GM18499 (cell line): Measurements from ENCODE around the gene ABCA2.

Source experiments
- ATAC-seq: cut with Tn5 transposase; IDR thresholded peaks from one replicate; pipeline ENCODE4 v1.9.1; 2021; ENCODE audit warnings: moderate number of reproducible peaks; ENCODE audit not compliant: insufficient read depth, unreplicated experiment

Gene ABCA2

DNA sequence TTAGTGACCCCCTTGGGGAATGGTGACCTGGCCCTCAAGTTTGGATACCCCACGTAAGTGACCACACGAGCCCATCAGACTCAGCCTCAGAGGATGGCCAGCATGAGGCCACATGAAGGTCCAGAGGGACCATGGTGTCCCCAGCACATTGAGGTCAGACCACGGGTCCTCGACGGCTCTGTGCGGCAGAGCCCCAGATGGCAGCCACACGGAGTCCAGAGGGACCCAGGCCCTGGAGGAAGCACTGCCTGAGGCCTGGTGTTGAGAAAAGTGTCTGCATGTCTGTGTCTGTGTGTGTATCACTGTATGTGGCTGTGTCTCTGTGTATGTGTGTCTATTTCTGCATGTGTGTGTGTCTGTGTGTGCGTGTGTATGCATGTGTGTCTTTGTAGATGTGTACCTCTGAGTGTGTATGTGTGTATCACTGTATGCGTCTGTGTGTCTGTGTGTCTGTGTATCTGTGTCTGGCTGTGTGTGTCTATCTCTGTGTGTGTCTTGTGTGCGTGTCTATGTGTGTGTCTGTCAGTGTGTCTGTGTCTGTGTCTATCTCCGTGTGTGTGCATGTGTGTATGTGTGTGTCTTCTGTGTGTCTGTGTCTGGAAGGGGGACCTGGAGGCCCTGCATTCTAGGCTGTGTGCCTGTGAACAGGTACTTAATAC lies 44.3 kb downstream of the ABCA2 start:
- no peak for ATAC-seq

DNA sequence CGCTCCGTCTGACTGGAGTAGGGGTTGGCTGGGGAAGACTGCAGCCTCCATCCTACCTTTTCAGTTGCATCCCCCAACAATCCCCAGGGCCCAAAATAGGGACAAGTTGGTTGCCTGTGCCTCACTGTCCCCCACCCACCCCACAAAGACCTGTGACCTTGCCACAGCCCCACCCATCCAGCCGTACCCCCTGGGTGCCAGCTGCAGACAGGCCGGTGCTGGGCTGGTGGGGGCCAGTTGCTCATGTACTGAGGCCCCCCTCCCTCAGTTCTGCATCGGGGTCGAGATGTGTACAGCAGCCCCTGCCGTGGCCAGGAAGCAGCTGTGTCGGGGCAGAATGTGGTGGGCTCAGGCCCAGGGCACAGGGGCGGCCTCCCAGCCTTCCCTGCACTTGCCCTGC lies 44.9 kb downstream of the ABCA2 start:
- ATAC-seq = no peak

DNA sequence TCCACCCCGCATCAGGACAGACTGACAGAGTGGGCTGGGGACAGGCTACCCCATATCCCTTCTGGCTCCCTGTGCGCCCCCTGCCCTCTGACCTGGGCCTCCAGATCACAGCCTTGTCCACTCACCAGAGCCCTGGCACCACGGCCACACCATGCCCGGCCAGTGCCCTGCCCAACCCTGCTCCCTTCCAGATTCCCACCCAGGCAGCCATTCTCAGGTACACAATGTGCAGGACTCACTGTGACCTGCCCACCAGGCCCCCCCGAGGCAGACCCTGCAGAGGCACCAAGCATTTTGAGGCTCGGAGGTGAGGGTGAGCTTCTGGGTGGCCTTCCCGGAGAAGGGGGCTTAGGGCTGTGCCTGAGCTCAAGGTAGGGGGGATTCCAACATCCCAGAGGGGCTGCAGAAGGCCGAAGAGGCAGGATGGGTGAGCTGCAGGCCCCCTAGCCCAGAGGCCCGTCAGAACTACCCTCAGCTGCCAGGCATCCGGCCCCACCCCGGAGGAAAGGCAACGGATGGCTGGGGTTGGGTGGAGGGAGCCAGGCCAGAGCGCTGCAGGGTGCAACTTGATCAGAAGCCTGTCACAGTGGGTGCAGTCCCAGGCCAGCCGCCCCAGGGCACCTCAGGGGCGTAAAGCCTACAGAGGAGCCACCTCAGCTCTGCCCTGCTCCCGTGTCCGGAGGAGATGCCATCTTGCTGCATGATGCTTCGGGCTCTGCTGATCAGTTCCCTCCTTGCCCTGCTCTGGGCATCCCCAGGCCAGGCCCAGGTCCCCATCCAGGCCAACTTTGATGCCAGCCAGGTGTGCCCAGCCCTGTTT lies 45.6 kb downstream of the ABCA2 start, which contains the start of gene LCNL1:
TSS of gene LCNL1 (plus strand) at position 762 of the 820 bp plus-strand sequence. CDS start 594 bp downstream, outside the sequence.
- ATAC-seq = no peak

DNA sequence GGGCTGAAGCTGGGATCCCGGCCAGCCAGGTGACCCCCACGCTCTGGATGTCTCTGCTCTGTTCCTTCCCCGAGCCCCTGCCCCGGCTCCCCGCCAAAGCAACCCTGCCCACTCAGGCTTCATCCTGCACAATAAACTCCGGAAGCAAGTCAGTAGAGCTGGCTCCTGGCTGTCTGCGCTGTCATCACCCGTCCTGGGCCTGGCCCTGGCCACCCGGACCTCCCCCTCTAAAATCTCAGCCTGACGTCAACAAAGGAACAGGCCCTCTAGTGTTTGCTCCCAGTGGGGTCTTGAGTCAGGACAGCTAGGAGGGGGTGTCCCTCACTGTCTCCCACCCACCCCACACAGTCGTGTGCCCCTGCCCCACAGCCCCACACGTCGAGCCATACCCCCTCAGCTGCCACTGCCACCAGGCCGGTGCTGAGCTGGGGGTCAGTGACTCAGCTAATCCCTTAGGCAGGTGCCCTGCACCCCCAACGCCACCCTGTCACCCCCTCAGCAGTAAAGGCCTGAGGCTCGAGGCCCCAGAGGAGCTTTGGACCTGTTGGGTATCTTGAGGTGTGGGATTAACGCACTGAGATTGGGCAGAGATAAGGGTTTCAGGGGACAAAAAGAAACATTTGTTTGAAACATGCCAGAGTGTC lies 46.3 kb downstream of the ABCA2 start:
- ATAC-seq = no peak

DNA sequence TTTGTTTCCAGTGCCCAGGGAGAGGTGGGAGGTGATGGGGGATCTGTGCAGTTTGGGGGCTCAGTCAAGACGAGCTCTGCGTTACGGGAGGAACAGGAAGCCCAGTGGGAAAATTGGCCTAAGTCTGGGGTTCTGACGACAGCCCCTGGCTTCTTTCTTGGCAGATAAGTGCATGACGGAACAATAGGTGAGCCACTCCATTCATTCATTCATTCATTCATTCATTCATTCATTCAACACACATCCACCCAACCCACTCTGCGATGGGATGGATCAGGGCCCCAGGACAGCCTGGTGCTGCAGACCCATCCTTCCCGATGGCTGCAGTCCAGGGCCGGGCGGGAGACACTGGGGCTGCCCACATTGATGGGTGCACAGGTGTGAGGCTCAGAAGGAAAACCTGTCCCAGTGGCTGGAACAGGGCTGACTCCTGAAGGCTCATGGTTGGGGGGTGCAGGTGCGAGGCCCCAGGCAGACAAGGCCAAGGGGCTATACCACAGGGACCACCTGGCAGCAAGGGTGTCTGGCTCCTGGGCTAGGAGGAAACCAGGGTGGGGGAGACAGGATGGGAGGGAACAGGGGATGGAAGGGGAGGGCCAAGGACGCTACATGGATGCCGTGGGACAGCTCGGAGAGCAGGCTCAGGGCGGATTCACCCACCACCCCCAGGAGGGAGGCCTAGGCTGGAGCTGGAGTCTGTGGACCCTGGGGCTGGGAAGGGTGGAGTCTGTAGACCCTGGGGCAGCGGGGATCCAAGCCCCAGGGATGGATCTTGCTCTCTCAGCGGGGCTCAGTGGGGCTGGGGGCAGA lies 47.2 kb downstream of the ABCA2 start:
- ATAC-seq = no peak

DNA sequence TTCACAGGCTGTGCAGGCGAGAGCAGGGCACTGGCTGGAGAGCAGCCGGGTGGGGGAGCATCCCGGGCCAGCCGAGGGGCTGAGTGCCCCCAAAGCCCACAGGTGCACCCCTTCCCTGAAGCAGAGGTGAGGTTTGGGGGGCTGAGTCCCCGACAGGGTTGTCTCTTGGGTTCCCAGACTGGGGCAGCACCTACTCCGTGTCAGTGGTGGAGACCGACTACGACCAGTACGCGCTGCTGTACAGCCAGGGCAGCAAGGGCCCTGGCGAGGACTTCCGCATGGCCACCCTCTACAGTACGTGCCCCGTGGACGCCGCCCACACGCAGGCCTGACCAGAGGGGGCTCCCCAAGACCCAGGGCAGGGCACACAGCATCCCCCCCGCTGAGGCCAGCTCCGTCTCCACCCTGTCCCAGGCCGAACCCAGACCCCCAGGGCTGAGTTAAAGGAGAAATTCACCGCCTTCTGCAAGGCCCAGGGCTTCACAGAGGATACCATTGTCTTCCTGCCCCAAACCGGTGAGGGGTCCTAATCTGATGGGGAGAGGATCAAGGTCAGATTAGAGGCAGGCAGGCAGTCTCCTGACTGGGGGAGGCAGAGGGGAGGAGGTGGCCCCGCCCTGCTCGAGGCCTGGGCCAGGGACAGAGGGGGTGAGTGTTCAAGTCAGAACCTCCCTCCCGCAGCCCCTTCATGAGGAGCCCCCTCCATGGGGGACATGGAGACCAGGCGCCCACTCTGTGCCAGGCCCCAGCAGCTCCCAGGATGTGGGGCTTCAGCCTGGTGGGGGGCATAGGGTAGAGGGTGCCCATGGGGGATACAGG lies 48.1 kb downstream of the ABCA2 start:
- ATAC-seq = no peak

DNA sequence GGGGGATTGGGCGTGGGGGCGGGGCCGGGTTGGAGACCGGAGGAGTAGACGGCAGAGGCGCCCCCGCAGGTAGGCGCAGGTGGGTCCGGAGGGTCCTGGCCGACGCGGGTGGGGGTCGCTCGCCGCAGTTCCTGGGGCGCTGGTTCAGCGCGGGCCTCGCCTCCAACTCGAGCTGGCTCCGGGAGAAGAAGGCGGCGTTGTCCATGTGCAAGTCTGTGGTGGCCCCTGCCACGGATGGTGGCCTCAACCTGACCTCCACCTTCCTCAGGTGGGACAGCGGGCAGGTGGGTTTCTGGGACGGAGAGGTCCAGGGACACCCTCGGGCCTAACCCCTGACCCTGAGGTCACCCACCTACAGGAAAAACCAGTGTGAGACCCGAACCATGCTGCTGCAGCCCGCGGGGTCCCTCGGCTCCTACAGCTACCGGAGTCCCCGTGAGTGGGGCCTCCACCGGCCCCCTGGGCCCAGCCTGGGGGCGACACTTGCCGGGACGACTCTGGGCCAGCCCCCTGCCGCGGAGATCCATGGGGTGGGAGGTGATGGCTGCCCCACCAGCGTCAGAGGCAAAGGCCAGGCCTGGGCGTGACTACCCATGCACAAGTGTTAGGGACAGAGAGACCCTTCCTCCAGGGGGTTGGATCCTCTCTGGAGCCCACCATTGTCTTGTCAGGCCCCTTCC lies 49.0 kb downstream of the ABCA2 start:
- ATAC-seq = no peak

DNA sequence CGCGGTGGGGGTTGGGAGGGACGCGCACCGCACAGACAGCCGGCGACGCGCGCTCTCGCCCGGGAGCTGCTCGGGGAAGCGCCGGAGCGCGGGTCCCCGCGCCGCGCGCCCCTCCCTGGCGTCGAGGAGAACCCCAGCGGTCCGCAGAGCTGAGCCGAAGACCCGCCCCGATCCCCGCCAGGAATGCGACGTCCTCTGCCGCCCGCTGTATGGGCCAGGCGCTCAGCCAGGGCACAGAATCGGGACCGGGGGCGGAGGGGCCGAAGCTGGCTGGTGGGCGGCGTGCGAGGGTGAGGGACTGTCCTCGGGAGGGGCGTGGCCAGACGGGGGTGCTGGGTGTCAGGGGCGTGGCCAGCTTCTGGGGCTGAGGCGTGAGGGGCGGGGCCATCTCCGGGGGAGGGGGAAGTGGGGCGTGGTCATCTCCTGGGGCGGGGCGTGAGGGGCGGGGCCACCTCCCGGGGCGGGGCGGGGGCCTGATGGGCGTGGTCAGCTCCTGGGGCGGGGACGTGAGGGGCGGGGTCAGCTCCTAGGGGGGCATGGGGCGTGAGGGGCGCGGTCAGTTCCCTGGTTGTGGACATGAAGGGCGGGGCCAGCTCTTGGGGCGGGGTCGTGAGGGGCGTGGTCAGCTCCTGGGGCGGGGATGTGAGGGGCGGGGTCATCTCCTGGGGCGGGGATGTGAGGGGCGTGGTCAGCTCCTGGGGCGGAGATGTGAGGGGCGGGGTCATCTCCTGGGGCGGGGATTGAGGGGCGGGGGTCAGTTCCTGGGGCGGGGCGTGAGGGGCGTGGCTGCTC lies 49.8 kb downstream of the ABCA2 start:
- ATAC-seq = no peak

DNA sequence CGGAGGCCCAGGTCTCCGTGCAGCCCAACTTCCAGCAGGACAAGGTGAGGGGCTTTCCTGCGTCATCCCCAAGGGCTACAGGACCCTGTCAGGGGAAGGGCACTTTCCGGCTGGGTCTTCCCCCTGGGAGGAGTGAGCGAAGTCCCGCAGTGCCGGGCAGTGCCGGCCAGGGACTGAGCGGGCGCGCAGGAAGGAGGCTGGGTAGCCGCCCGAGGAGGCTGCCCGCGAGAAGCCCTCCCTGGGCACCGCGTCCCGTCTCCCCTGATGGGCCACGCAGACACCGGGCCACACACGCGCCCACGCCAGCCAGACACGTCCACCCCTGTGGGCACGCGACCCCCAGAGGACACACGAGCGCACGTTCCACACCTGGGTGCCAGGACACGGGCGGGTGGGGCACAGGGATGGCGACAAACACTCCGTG lies 50.4 kb downstream of the ABCA2 start:
- no peak for ATAC-seq

DNA sequence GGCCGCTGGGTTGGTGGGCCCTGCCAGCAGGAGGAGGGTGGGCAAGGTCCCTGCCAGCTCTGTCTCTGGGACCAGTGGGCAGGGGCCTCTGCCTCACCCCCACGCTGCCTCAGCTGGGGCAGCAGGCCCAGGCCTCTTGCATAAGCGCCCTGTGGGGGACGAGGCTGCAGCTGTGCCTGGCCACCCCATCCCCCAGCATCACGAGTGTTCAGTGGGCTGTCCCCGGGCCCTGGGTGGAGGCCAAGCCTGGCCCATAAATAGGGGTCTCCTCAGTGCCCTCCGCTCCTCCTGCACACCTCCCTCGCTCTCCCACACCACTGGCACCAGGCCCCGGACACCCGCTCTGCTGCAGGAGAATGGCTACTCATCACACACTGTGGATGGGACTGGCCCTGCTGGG lies 50.8 kb downstream of the ABCA2 start, which contains the start of gene PTGDS:
TSS of gene PTGDS (plus strand) at position 282 of the 400 bp plus-strand sequence. CDS start at position 357, 75 bp downstream.
- ATAC-seq = no peak

DNA sequence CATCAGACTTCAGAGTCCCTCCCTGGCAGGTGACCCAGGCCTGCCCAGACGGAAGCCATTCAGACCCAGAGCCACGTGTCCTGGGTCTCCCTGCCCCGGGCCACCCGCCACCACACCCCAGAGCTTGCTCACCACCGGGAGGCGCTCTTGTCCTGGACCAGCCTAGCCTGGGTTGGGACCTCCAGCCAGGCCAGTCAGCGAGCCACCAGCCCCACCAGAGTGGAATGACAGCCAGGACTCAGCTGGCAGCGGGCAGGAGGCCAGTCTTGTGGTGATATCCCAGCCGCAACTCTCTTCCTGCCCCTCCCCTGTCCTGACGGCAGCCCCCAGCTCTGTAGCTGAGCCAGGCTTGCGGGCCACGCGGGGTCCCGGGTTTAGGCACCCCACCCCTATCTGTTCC lies 52.4 kb downstream of the ABCA2 start:
- no peak for ATAC-seq

DNA sequence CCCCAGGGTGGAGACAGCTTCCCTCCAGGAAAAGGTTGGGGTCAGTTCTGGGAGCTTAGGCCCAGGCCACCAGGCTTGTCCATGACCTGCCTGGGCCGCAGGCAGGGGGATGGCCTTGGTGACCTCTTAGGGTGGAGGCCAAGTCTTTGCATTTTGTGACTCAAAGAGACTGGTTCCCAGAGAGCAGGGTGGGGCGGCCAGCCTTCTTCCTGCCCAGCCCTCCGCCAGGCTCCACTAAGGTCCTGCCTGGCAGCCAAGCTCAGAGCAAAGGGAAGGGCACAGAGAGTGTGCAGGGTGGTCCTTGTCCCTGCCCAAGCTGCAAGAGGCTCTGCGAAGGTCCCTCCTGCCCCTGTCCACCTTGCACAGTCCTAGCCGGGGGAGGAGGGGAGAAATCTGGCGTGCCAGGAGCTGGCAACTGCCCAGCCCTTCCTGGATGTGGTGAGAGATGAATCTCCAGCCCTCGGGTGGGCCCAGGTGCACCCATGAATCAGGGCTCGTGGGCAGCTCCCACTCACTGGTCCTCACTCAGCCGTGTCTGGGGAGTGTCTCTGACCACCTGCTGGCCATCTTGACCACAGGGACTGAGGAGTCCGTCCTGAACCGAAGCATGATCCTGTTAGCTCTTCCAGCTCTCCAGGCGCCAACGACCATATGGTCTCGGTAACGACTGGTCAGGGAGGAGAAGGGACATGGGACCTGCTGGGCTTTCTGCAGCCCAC lies 53.1 kb downstream of the ABCA2 start:
- ATAC-seq = no peak

DNA sequence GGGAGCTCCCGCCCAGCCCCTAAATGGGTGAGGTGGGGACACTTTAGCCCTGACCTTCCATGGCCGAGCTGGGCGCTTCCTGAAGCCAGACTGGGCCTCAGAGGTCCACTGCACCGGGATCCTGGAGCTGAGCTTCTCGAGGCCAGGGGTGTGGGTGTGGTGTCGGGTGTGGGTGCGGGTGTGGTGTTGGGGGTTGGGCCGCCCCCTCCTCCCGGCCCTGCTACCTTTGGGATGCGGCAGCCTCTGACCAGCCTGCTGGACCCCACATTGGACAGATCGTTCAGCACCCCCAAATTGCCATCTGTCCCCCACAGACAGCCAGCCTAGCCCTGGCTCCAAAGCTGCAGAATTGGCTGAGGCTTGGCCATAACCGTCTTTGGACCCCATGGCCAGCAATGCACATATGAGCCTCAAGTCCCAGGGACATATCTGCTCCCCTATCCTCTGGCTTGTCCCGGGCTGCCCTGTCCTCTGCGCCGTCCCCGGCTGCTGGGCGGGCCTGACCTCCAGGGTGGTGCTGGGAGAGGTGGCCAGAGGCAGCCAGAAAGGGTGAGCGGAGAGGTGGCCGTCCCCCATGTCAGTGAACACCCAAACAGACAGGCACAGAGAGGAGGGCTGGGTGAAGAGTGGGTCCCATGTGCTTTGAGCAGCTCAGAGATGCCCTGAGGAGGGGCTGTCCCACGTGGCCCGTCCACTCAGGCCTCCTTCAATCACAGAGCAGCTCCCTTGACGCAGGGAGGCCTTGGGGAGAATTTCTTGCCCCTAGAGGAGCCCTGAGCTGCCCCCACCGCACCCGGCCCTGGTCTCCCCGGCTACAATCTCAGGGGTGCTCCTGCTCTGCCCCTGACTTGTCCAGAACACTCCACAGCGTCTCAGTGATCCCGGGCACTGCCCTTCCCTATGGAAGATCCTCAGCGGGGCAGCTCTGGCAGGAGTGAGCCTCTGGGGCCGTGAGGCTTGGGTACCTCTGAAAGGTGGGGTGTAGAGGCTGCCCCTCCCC lies 54.1 kb downstream of the ABCA2 start:
- ATAC-seq = no peak

DNA sequence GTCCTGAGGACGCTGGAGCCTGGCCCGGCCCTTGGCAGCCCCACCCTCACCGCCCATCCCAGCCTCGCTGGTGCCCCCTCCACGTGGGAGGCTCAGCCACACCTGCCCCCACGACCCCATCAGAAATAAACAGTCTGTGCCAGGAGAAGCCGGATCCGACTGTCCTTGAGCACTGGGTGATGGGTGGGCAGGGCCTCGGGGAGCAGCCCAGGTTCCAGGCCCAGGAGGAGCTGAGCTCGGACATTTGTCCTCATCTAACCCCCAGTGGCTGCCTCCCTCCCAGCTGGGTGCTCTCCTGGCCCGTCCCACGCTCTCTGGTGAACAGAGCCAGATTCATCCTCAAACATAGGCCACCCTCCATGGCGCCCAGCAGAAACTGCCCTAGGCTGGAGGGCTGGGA lies 55.3 kb downstream of the ABCA2 start:
- no peak for ATAC-seq

DNA sequence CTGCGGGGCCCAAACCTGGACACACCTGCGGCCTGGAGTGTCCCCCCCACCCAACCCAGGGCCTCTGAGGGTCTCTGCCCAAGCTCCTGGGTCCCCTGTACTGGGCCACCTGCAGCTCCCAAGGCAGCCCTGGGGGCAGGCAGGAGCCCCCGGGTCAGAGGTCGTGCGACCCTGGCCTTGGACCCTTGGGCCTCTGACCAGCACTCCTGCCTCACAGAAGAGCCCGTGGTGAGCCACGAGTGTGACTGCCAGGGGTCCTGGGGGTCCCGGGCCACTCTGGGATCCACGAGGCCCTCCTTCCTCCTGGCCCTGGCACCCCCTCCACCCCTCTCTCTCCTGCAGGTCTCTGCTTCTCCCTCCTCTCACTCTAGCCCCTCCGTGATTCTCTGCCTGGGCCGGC lies 55.7 kb downstream of the ABCA2 start:
- no peak for ATAC-seq

DNA sequence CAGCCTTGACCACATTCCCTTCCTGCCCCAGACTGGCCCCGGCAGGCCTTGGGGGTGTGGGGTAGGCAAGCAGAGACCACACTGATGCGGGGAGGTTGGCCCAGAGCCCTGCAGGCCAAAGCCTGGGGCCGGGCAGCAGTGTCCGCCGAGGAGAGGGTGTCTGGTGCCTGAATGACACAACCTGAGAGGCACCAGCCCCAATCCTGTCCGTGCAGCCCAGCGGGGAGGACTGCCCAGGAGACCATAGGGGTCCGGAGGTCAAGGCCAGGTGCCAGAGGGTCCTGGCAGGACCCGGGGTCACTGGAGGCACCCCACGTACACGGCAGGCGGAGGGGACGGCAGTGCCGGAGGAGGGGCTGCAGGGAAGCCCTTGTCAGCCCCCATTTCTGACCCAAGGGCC lies 56.3 kb downstream of the ABCA2 start:
- ATAC-seq = no peak
